Activated CD8-positive, alpha-beta memory T cell treated with anti-CD3 and anti-CD28 coated beads for 4 hours (primary cell): Measurements from ENCODE around the gene LSP1.

Experiments used
- DNase-seq, 2 donors: peaks; one replicate each; pipeline ENCODE4 v3.0.0-alpha.2; 2020; ENCODE audit warnings: low read depth in 2 of 2

Gene LSP1

GRCh38 chr11:1927026-1927847 is 74.4 kb downstream of the LSP1 start:
- DNase-seq: no peak

GRCh38 chr11:1927848-1928469 is 75.1 kb downstream of the LSP1 start:
- no peak for DNase-seq

- DNase-seq: no peak
These were observed 75.6 kb downstream of the LSP1 start for GRCh38 chr11:1928470-1928890.

- no peak for DNase-seq
These were observed 76.1 kb downstream of the LSP1 start for GRCh38 chr11:1928891-1929541.

- DNase-seq: no peak
These were observed 77.0 kb downstream of the LSP1 start for GRCh38 chr11:1929621-1930461.

- DNase-seq: no peak
These were observed 77.6 kb downstream of the LSP1 start for GRCh38 chr11:1930462-1930830.

GRCh38 chr11:1931341-1932104 is 78.6 kb downstream of the LSP1 start:
- DNase-seq: no peak

- no peak for DNase-seq
These were observed 79.2 kb downstream of the LSP1 start for GRCh38 chr11:1932105-1932480.

GRCh38 chr11:1932681-1933080 is 79.8 kb downstream of the LSP1 start:
- DNase-seq: no peak

- DNase-seq: no peak
These were observed 80.8 kb downstream of the LSP1 start for GRCh38 chr11:1933416-1934334.

- no peak for DNase-seq
These were observed 81.7 kb downstream of the LSP1 start for GRCh38 chr11:1934335-1935155.

- DNase-seq: no peak
These were observed 82.5 kb downstream of the LSP1 start for GRCh38 chr11:1935156-1936071.

GRCh38 chr11:1936072-1936780 is 83.3 kb downstream of the LSP1 start:
- no peak for DNase-seq

- no peak for DNase-seq
These were observed 84.1 kb downstream of the LSP1 start for GRCh38 chr11:1936781-1937615.

GRCh38 chr11:1937616-1938342 is 84.9 kb downstream of the LSP1 start:
- no peak for DNase-seq
